GM18861 (cell line): ENCODE measurements around the gene CHST15.

Experiments
- ATAC-seq: cut with Tn5 transposase; IDR thresholded peaks from one replicate; pipeline ENCODE4 v1.9.1; 2021; ENCODE audit not compliant: unreplicated experiment

The CHST15 gene

GRCh38 chr10:124092860-124093773 is at the start of gene CHST15:
CHST15 (minus strand) TSS chr10:124093598; CDS start chr10:124046212, 47,386 bp downstream.
- no peak for ATAC-seq

- ATAC-seq = no peak
Observed at GRCh38 chr10:124142960-124143359, 49.6 kb upstream of the CHST15 start.

GRCh38 chr10:124142006-124142739 is 48.8 kb upstream of the CHST15 start:
- ATAC-seq = no peak

- ATAC-seq = no peak
Observed at GRCh38 chr10:124138883-124139348, 45.5 kb upstream of the CHST15 start.

GRCh38 chr10:124138195-124138882 is 44.9 kb upstream of the CHST15 start:
- no peak for ATAC-seq

- ATAC-seq = no peak
Observed at GRCh38 chr10:124134251-124134893, 41.0 kb upstream of the CHST15 start.

- no peak for ATAC-seq
Observed at GRCh38 chr10:124132876-124133275, 39.5 kb upstream of the CHST15 start.

- ATAC-seq = no peak
Observed at GRCh38 chr10:124132306-124132705, 38.9 kb upstream of the CHST15 start.

GRCh38 chr10:124131172-124131571 is 37.8 kb upstream of the CHST15 start:
- no peak for ATAC-seq

GRCh38 chr10:124130198-124130900 is 37.0 kb upstream of the CHST15 start:
- no peak for ATAC-seq

GRCh38 chr10:124129471-124129870 is 36.1 kb upstream of the CHST15 start:
- ATAC-seq = no peak

GRCh38 chr10:124128811-124129145 is 35.4 kb upstream of the CHST15 start:
- no peak for ATAC-seq

- no peak for ATAC-seq
Observed at GRCh38 chr10:124127965-124128810, 34.8 kb upstream of the CHST15 start.

GRCh38 chr10:124127563-124127962 is 34.2 kb upstream of the CHST15 start:
- ATAC-seq = no peak

- no peak for ATAC-seq
Observed at GRCh38 chr10:124126983-124127385, 33.6 kb upstream of the CHST15 start.

GRCh38 chr10:124126145-124126982 is 33.0 kb upstream of the CHST15 start:
- ATAC-seq = no peak

- ATAC-seq = no peak
Observed at GRCh38 chr10:124125305-124126116, 32.1 kb upstream of the CHST15 start.

- no peak for ATAC-seq
Observed at GRCh38 chr10:124124769-124125161, 31.4 kb upstream of the CHST15 start.
